Suprapubic skin (tissue), 4 donors: ENCODE results near the gene HERC3. TPM values are rescaled to one million over a fixed set of nuclear protein-coding genes. Genes with fewer than 3 reads are reported as not detected.

ENCODE experiments used
- DNase-seq, 2 donors: peaks; one replicate each; pipeline ENCODE4 v3.0.0-alpha.2; 2019; ENCODE audit warnings: low spot score in 2 of 2
- H3K27ac ChIP-seq: fragments of 200-600 bp; sonication (generic); one replicate; pipeline ENCODE4 v1.5.1; 2019
- H3K27me3 ChIP-seq: fragments of 200-600 bp; sonication (generic); one replicate; pipeline ENCODE4 v1.5.1; 2019
- H3K36me3 ChIP-seq: fragments of 200-600 bp; sonication (generic); one replicate; pipeline ENCODE4 v1.5.1; 2019
- H3K4me1 ChIP-seq: fragments of 200-600 bp; sonication (generic); one replicate; pipeline ENCODE4 v1.5.1; 2019
- H3K4me3 ChIP-seq: fragments of 200-600 bp; sonication (generic); one replicate; pipeline ENCODE4 v1.5.1; 2019; ENCODE audit warnings: mild to moderate bottlenecking
- H3K9me3 ChIP-seq: fragments of 200-600 bp; sonication (generic); one replicate; pipeline ENCODE4 v1.5.1; 2019
- EP300 ChIP-seq: sonication (generic); formaldehyde crosslinking; IDR thresholded peaks from one replicate; pipeline ENCODE4 v1.6.1; 2017; ENCODE audit warnings: antibody characterized with exemption
- POLR2A ChIP-seq, 2 donors: fragments of 450-650 bp; IDR thresholded peaks; one replicate each; pipeline ENCODE4 v1.6.1; 2017; ENCODE audit warnings: antibody characterized with exemption in 2 of 2, mild to moderate bottlenecking in 2 of 2, moderate library complexity in 2 of 2
- POLR2AphosphoS5 ChIP-seq, 3 donors: sonication (generic); formaldehyde crosslinking; IDR thresholded peaks; one replicate each; pipeline ENCODE4 v1.6.1; 2017; ENCODE audit warnings: antibody characterized with exemption in 3 of 3
- WGBS: methylation state at CpG from one replicate; pipeline ENCODE4 v1.1.5; 2018; 5-methylcytosine and 5-hydroxymethylcytosine counted together
- total RNA-seq, 4 donors: library from RNA; depleted of rRNA; stranded (reverse); fragments of >200 nt; gene quantifications; one replicate each; pipeline ENCODE4 v1.1.0, GENCODE V29; 2016
- TF ChIP-seq, protein P1 (sequence below), 2 donors: fragments of 200-600 bp in 1 of 2; fragments of 450-650 bp in 1 of 2; sonication (generic) in 1 of 2; IDR thresholded peaks; one replicate each; pipeline ENCODE4 v1.5.1; 2016 to 2019; ENCODE audit warnings: antibody characterized with exemption in 2 of 2, mild to moderate bottlenecking in 1 of 2, moderate library complexity in 1 of 2

Gene HERC3
- total RNA-seq, 4 donors from 2014 or later, result 41.6 to 110 (median 48.0) TPM

DNA sequence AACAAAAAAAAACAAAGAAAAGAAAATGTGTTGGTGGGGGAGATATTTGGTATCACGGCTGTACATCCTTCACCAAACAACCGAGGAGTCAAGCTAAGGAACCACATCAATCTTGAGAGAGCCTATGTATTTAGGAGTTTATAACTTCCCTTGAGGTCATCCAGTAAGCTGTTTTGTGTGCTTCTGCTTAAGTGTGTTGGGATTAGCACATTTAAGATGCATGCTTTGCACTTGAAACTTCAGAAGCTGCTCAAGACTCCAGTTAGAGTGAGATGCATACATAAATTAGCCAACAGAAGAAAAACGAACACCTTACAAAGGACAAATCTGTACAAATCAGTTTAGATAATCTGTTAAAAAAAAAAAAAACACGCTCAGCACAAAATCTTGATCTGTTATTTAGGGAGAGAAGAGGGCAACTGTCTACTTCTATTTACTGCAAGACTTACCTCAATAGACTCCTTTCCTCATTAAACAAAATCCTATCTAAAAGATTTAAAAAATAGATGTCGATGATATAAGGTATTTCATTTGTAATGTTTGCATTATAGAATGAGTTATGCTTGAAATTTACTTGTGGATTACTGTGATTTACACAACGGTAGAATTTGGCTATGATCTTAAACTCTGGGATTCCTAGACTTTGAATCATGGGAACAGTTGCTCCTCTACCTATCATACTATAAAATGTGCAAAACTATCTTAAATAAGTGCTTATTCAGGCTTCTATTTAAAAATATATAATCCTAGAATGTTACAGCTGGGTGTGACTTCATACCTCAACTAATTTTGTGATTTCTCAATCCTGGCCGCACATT lies 159.2 kb downstream of the HERC3 start:
- Histone ChIP-seq H3K27me3 (no peaks in the 10 kb centered on the region), H3K4me1 (no peaks in the 10 kb centered on the region), H3K4me3 (no peak overlapping the region), H3K36me3 (peaks cover 51% of the 10 kb centered on the region), H3K9me3 (no peaks in the 10 kb centered on the region), H3K27ac (no peak overlapping the region)
- 90% methylated on average over 7 of the region's 7 CpGs for WGBS
- DNase-seq, result no peak
- TF ChIP-seq POLR2A (IDR thresholded peaks at IDR 0.05), result no peak
- TF ChIP-seq, protein P1, sequence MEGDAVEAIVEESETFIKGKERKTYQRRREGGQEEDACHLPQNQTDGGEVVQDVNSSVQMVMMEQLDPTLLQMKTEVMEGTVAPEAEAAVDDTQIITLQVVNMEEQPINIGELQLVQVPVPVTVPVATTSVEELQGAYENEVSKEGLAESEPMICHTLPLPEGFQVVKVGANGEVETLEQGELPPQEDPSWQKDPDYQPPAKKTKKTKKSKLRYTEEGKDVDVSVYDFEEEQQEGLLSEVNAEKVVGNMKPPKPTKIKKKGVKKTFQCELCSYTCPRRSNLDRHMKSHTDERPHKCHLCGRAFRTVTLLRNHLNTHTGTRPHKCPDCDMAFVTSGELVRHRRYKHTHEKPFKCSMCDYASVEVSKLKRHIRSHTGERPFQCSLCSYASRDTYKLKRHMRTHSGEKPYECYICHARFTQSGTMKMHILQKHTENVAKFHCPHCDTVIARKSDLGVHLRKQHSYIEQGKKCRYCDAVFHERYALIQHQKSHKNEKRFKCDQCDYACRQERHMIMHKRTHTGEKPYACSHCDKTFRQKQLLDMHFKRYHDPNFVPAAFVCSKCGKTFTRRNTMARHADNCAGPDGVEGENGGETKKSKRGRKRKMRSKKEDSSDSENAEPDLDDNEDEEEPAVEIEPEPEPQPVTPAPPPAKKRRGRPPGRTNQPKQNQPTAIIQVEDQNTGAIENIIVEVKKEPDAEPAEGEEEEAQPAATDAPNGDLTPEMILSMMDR (IDR thresholded peaks at IDR 0.05), result no peak
- TF ChIP-seq EP300, result no peak
- TF ChIP-seq POLR2AphosphoS5 (IDR thresholded peaks at IDR 0.05), result no peak

DNA sequence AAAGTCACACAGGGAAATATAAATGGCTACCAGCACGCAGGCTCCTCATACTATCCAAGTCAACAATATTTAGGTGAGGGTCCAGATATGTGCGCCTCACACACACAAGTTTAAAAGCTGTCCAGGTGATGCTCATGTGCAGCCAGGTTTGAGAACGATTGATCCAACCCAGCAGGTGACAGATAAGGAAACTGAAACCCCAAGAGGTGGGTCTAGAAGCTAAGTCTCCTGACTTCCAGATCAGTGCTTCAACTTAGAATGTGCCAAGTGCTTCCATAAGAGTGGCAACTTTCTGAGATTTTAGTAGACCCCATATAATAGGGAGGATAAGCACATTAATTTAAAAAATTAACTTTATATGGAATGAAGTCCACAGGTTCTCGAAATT lies 159.8 kb downstream of the HERC3 start:
- no peak for DNase-seq
- Histone ChIP-seq H3K27me3 (no peaks in the 10 kb centered on the region), H3K36me3 (peaks cover 45% of the 10 kb centered on the region), H3K27ac (no peak overlapping the region), H3K4me3 (no peak overlapping the region), H3K4me1 (no peaks in the 10 kb centered on the region), H3K9me3 (no peaks in the 10 kb centered on the region)
- WGBS, result 94% methylated on average over 4 of the region's 4 CpGs
- TF ChIP-seq POLR2A (IDR thresholded peaks at IDR 0.05), result no peak
- TF ChIP-seq, protein P1 (IDR thresholded peaks at IDR 0.05), result no peak
- no peak for TF ChIP-seq EP300
- TF ChIP-seq POLR2AphosphoS5 (IDR thresholded peaks at IDR 0.05), result no peak

DNA sequence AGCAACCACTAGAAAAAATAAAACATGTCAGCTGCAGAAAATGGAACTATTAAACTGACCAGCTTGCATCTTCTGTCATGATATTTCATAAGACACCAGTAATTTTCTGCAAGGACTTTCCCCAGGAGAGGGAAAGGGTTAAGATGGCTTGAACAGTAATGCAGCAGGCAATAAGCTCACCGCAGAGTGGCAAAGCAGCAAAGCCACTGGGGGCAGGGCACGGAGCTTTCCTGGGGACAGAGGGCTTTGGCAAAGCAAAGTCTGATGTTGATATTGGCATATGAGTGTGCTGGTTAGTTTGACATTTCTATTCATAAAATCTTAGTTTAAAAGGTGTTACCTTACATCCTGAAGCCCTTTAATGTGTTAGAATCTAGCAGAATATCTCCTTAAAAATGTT lies 160.5 kb downstream of the HERC3 start:
- Histone ChIP-seq H3K27ac (no peak overlapping the region), H3K27me3 (no peaks in the 10 kb centered on the region)
- DNase-seq, result no peak

GRCh38 chr4:88753658-88754571 lies 161.6 kb downstream of the HERC3 start:
- no peak for DNase-seq
- H3K36me3 ChIP-seq, result peaks cover 28% of the 10 kb centered on the region
- peaks cover 4% of the 10 kb centered on the region for H3K4me1 ChIP-seq
- H3K9me3 ChIP-seq, result no peaks in the 10 kb centered on the region
- H3K4me3 ChIP-seq, result no peak overlapping the region
- H3K27ac ChIP-seq, result no peak overlapping the region
- TF ChIP-seq, protein P1 (IDR thresholded peaks at IDR 0.05), result no peak
- TF ChIP-seq POLR2A (IDR thresholded peaks at IDR 0.05), result no peak
- no peak for TF ChIP-seq EP300
- no peak for TF ChIP-seq POLR2AphosphoS5 (IDR thresholded peaks at IDR 0.05)
- WGBS, result 81% methylated on average over 7 of the region's 7 CpGs
- no peaks in the 10 kb centered on the region for H3K27me3 ChIP-seq

More for the DNA sequence above, 160.5 kb downstream of the HERC3 start:
- H3K4me3 ChIP-seq, result no peak overlapping the region
- H3K36me3 ChIP-seq, result peaks cover 39% of the 10 kb centered on the region
- 88% methylated on average over 2 of the region's 2 CpGs for WGBS
- no peaks in the 10 kb centered on the region for H3K9me3 ChIP-seq
- TF ChIP-seq, protein P1 (IDR thresholded peaks at IDR 0.05), result no peak
- no peak for TF ChIP-seq POLR2A (IDR thresholded peaks at IDR 0.05)
- no peak for TF ChIP-seq EP300
- no peak for TF ChIP-seq POLR2AphosphoS5 (IDR thresholded peaks at IDR 0.05)
- H3K4me1 ChIP-seq, result no peaks in the 10 kb centered on the region

GRCh38 chr4:88754796-88755195 lies 162.5 kb downstream of the HERC3 start:
- 95% methylated on average over 3 of the region's 3 CpGs for WGBS
- H3K4me1 ChIP-seq, result peaks cover 13% of the 10 kb centered on the region
- H3K27ac ChIP-seq, result no peak overlapping the region
- no peaks in the 10 kb centered on the region for H3K9me3 ChIP-seq
- no peaks in the 10 kb centered on the region for H3K27me3 ChIP-seq
- H3K36me3 ChIP-seq, result peaks cover 19% of the 10 kb centered on the region
- no peak for DNase-seq
- no peak overlapping the region for H3K4me3 ChIP-seq
- TF ChIP-seq POLR2A (IDR thresholded peaks at IDR 0.05), result no peak
- TF ChIP-seq EP300, result no peak
- TF ChIP-seq POLR2AphosphoS5 (IDR thresholded peaks at IDR 0.05), result no peak
- TF ChIP-seq, protein P1 (IDR thresholded peaks at IDR 0.05), result no peak
